K562 (cell line): Measurements from ENCODE around the gene HNMT. TPM values are rescaled to one million over a fixed set of nuclear protein-coding genes. Genes with fewer than 3 reads are reported as not detected.

Experiments used
- ATF2 ChIP-seq: sonication (generic); formaldehyde crosslinking; IDR thresholded peaks from 2 replicates; pipeline ENCODE4 v1.8.1; 2022; ENCODE audit warnings: missing genetic modification reagents
- CBX3 ChIP-seq, 2 experiments: IDR thresholded peaks; 1 replicate in 1 of 2; 2 replicates in 1 of 2; pipeline ENCODE4 v1.6.1; 2012; ENCODE audit warnings: inconsistent platforms in 2 of 2, low read length in 2 of 2, borderline replicate concordance in 1 of 2, control low read depth in 1 of 2
- EGR1 ChIP-seq: fragments of 450-650 bp; conservative IDR thresholded peaks from 2 replicates; pipeline ENCODE4 v1.6.1; 2017; ENCODE audit warnings: mild to moderate bottlenecking
- EWSR1 ChIP-seq: fragments of 450-650 bp; IDR thresholded peaks from 2 replicates; pipeline ENCODE4 v1.6.1; 2018; ENCODE audit warnings: borderline replicate concordance, mild to moderate bottlenecking, low read depth, moderate library complexity; ENCODE audit not compliant: partially characterized antibody
- GATA2 ChIP-seq: sonication (generic); formaldehyde crosslinking; IDR thresholded peaks from 2 replicates; pipeline ENCODE4 v1.4.0; 2020; ENCODE audit warnings: mild to moderate bottlenecking, missing genetic modification reagents
- HDAC2 ChIP-seq: fragments of 450-650 bp; IDR thresholded peaks from 2 replicates; pipeline ENCODE4 v1.6.1; 2016; ENCODE audit warnings: mild to moderate bottlenecking
- HMG20A ChIP-seq: fragments of 450-650 bp; formaldehyde crosslinking; conservative IDR thresholded peaks from 2 replicates; pipeline ENCODE4 v1.4.0; 2020; ENCODE audit warnings: mild to moderate bottlenecking, mixed read lengths
- HNRNPH1 ChIP-seq: fragments of 200-400 bp; formaldehyde crosslinking; optimal IDR thresholded peaks from 2 replicates; pipeline ENCODE3; 2017; ENCODE audit warnings: low read depth, mild to moderate bottlenecking, low read length, moderate library complexity
- NCOA1 ChIP-seq: fragments of 450-650 bp; IDR thresholded peaks from 2 replicates; pipeline ENCODE4 v1.6.1; 2016; ENCODE audit warnings: low read depth
- NCOA6 ChIP-seq: fragments of 450-650 bp; IDR thresholded peaks from 2 replicates; pipeline ENCODE4 v1.6.1; 2017; ENCODE audit warnings: mild to moderate bottlenecking
- PRDM10 ChIP-seq: fragments of 450-650 bp; IDR thresholded peaks from 2 replicates; pipeline ENCODE4 v1.6.1; 2018; ENCODE audit not compliant: partially characterized antibody
- RBM17 ChIP-seq: fragments of 200-400 bp; formaldehyde crosslinking; IDR thresholded peaks from 2 replicates; pipeline ENCODE4 v1.6.1; 2017; ENCODE audit warnings: low read depth, mild to moderate bottlenecking, low read length, borderline replicate concordance
- RBM22 ChIP-seq: fragments of 200-400 bp; formaldehyde crosslinking; IDR thresholded peaks from 2 replicates; pipeline ENCODE4 v1.6.1; 2018; ENCODE audit warnings: low read length, low read depth; ENCODE audit not compliant: poor library complexity, severe bottlenecking
- TAL1 ChIP-seq: fragments of 450-650 bp; IDR thresholded peaks from 2 replicates; pipeline ENCODE4 v1.6.1; 2016; ENCODE audit warnings: mild to moderate bottlenecking
- TEAD1 ChIP-seq, 2 experiments: fragments of 450-650 bp in 1 of 2; sonication (generic) in 1 of 2; formaldehyde crosslinking; IDR thresholded peaks; 2 replicates each; pipeline versions ENCODE4 v1.4.0 to v1.8.0; 2020 to 2022; ENCODE audit warnings: mild to moderate bottlenecking in 2 of 2, missing genetic modification reagents in 1 of 2
- ZNF146 ChIP-seq: IDR thresholded peaks from one replicate; pipeline ENCODE4 v1.6.1; 2018; ENCODE audit warnings: missing compliant biosample characterization; ENCODE audit not compliant: unreplicated experiment
- ZNF174 ChIP-seq: fragments of 250-450 bp; sonication (Bioruptor Pico); IDR thresholded peaks from 2 replicates; pipeline ENCODE4 v1.4.0; 2020; ENCODE audit warnings: mild to moderate bottlenecking
- ZNF3 ChIP-seq: fragments of 250-450 bp; sonication (Bioruptor Pico); IDR thresholded peaks from 2 replicates; pipeline ENCODE4 v1.5.0; 2021; ENCODE audit warnings: mild to moderate bottlenecking, moderate library complexity
- ZNF354B ChIP-seq: fragments of 250-450 bp; sonication (Bioruptor Pico); IDR thresholded peaks from 2 replicates; pipeline ENCODE4 v1.4.0; 2020
- polyA plus RNA-seq, 8 experiments: library from polyadenylated mRNA; depleted of rRNA in 4 of 8; stranded (reverse) in 5 of 8; unstranded in 3 of 8; fragments of >200 nt; fragmentation: Nextera tagmentation in 2 of 8; fragmentation: Illumina TruSeq in 1 of 8; extraction: Ambion mirVana in 2 of 8; extraction: Trizol in 1 of 8; gene quantifications; 2 replicates each; pipeline versions ENCODE4 v1.2.1 to v1.2.3, GENCODE V29; 2011 to 2014; ENCODE audit warnings: inconsistent platforms in 1 of 8, missing spikeins in 1 of 8
- total RNA-seq, 7 experiments: library from RNA; depleted of rRNA in 6 of 7; stranded (reverse); fragments of >200 nt in 6 of 7; fragmentation: Illumina TruSeq in 2 of 7; extraction: Trizol in 2 of 7; gene quantifications; 2 replicates each; pipeline versions ENCODE4 v1.2.1 to v1.2.3, GENCODE V29; 2011 to 2021; ENCODE audit warnings: low replicate concordance in 1 of 7
- TF ChIP-seq, protein P1 (sequence below): fragments of 250-450 bp; sonication (Bioruptor Pico); IDR thresholded peaks from 2 replicates; pipeline ENCODE4 v1.4.0; 2020; ENCODE audit warnings: mild to moderate bottlenecking, moderate library complexity, borderline replicate concordance
- TF ChIP-seq, protein P2 (sequence below): fragments of 450-650 bp; formaldehyde crosslinking; IDR thresholded peaks from 2 replicates; pipeline ENCODE4 v1.4.0; 2020; ENCODE audit warnings: mild to moderate bottlenecking, moderate library complexity

The HNMT gene
- total and polyA plus RNA-seq, 9 of the 15 experiments (the other 6 are each of a cell fraction or from before 2014, with no cell fraction given), result 3.1 to 10.9 (median 5.3) TPM

DNA sequence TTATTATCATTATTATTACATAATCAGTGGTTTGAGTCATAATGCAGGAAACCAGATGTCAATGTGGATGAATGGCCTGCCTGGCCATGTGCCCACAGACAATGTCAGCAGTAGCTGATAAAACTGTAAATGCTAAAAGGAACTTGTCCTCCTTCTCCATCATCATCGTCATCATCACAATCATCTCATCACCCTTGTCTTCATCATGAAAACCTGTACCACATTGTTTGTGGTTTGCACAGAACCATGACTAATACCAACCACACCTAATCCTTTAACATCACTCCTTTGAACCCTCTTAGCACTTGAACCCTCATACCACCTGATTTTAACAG, 96.0 kb downstream of the HNMT start (continued):
- TF ChIP-seq, protein P1, sequence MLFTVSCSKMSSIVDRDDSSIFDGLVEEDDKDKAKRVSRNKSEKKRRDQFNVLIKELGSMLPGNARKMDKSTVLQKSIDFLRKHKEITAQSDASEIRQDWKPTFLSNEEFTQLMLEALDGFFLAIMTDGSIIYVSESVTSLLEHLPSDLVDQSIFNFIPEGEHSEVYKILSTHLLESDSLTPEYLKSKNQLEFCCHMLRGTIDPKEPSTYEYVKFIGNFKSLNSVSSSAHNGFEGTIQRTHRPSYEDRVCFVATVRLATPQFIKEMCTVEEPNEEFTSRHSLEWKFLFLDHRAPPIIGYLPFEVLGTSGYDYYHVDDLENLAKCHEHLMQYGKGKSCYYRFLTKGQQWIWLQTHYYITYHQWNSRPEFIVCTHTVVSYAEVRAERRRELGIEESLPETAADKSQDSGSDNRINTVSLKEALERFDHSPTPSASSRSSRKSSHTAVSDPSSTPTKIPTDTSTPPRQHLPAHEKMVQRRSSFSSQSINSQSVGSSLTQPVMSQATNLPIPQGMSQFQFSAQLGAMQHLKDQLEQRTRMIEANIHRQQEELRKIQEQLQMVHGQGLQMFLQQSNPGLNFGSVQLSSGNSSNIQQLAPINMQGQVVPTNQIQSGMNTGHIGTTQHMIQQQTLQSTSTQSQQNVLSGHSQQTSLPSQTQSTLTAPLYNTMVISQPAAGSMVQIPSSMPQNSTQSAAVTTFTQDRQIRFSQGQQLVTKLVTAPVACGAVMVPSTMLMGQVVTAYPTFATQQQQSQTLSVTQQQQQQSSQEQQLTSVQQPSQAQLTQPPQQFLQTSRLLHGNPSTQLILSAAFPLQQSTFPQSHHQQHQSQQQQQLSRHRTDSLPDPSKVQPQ (CRISPR knock-in tag), result no peak
- peak; percentile 40 for TF ChIP-seq EGR1
- TF ChIP-seq TEAD1 (CRISPR knock-in tag; IDR thresholded peaks at IDR 0.05), result no peak
- TF ChIP-seq ATF2 (CRISPR knock-in tag), result no peak
- peak; percentile 94 for TF ChIP-seq HDAC2
- TF ChIP-seq HMG20A, result no peak
- peak; percentile 56; the same call in 1 of the 2 replicates for TF ChIP-seq NCOA1
- no peak for TF ChIP-seq RBM17
- TF ChIP-seq, protein P2, sequence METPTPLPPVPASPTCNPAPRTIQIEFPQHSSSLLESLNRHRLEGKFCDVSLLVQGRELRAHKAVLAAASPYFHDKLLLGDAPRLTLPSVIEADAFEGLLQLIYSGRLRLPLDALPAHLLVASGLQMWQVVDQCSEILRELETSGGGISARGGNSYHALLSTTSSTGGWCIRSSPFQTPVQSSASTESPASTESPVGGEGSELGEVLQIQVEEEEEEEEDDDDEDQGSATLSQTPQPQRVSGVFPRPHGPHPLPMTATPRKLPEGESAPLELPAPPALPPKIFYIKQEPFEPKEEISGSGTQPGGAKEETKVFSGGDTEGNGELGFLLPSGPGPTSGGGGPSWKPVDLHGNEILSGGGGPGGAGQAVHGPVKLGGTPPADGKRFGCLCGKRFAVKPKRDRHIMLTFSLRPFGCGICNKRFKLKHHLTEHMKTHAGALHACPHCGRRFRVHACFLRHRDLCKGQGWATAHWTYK (CRISPR knock-in tag), result no peak
- no peak for TF ChIP-seq ZNF3
- no peak; the same call in 1 of the 2 replicates for TF ChIP-seq GATA2 (CRISPR knock-in tag)
- TF ChIP-seq EWSR1, result no peak
- TF ChIP-seq ZNF146, result no peak
- TF ChIP-seq HNRNPH1, result no peak
- TF ChIP-seq PRDM10, result no peak
- no peak for TF ChIP-seq NCOA6
- peak in 1 of 2 experiments; percentile 74; a peak in 1 of 3 replicates for TF ChIP-seq CBX3 (IDR thresholded peaks at IDR 0.05; ENCODE audit: borderline replicate concordance in 1 of 2, low read length in 2 of 2)
- no peak for TF ChIP-seq ZNF354B (CRISPR knock-in tag)
- no peak for TF ChIP-seq RBM22
- TF ChIP-seq TAL1, result peak; percentile 58
- no peak for TF ChIP-seq ZNF174 (CRISPR knock-in tag)
